Prostate gland (tissue), 2 donors: Measurements from ENCODE around the gene SPOCK1.

Source experiments
- POLR2A ChIP-seq: fragments of 450-650 bp; IDR thresholded peaks from one replicate; pipeline ENCODE4 v1.6.1; 2016; ENCODE audit warnings: antibody characterized with exemption, mild to moderate bottlenecking
- TF ChIP-seq, protein P1 (sequence below), 4 experiments: fragments of 200-600 bp in 2 of 4; fragments of 450-650 bp in 2 of 4; sonication (generic) in 2 of 4; IDR thresholded peaks; 1 replicate in 3 of 4; 2 replicates in 1 of 4; pipeline ENCODE4 v1.5.1; 2016 to 2019; ENCODE audit warnings: antibody characterized with exemption in 4 of 4, mild to moderate bottlenecking in 2 of 4, moderate library complexity in 2 of 4

DNA sequence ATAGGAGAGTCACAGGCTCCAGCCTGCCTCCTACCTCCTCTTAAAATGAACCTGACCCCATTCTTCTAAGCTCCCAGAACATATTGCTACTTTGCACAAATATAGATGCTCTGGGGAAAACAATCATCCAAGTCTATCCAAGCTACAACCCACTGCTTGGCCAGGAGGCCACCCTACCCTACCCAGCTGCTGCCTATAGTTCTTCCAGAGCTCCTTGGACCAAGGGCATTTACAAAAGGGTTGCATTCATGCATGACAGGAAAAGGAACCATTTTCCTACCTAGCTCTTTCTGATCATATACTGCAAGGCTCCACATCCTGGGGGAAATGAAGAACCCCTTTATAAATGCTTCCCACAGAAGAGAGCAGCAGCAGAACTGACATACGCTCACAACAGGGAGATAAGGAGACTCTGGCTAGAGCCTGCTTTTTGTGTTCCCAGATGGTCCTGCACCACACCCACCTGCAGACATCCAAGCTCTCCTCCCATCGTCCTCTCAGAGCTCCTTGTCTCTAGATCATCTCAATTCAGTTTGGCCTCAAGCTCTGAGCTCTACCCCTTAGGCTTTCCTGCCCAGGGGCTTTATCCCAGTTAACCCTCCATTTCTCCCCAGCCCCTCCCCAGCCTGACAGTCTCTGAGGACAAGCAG lies 185.5 kb downstream of the SPOCK1 start:
- TF ChIP-seq POLR2A = no peak
- TF ChIP-seq, protein P1, sequence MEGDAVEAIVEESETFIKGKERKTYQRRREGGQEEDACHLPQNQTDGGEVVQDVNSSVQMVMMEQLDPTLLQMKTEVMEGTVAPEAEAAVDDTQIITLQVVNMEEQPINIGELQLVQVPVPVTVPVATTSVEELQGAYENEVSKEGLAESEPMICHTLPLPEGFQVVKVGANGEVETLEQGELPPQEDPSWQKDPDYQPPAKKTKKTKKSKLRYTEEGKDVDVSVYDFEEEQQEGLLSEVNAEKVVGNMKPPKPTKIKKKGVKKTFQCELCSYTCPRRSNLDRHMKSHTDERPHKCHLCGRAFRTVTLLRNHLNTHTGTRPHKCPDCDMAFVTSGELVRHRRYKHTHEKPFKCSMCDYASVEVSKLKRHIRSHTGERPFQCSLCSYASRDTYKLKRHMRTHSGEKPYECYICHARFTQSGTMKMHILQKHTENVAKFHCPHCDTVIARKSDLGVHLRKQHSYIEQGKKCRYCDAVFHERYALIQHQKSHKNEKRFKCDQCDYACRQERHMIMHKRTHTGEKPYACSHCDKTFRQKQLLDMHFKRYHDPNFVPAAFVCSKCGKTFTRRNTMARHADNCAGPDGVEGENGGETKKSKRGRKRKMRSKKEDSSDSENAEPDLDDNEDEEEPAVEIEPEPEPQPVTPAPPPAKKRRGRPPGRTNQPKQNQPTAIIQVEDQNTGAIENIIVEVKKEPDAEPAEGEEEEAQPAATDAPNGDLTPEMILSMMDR (IDR thresholded peaks at IDR 0.05) = no peak
